Measurements from ENCODE around the gene BRD4. TPM values are rescaled to one million over a fixed set of nuclear protein-coding genes. Genes with fewer than 3 reads are reported as not detected.

Gene BRD4
- polyA plus RNA-seq, 1 donor (not counting 4 experiments of a cell fraction or from before 2014, with no cell fraction given) = 5.5 TPM

DNA sequence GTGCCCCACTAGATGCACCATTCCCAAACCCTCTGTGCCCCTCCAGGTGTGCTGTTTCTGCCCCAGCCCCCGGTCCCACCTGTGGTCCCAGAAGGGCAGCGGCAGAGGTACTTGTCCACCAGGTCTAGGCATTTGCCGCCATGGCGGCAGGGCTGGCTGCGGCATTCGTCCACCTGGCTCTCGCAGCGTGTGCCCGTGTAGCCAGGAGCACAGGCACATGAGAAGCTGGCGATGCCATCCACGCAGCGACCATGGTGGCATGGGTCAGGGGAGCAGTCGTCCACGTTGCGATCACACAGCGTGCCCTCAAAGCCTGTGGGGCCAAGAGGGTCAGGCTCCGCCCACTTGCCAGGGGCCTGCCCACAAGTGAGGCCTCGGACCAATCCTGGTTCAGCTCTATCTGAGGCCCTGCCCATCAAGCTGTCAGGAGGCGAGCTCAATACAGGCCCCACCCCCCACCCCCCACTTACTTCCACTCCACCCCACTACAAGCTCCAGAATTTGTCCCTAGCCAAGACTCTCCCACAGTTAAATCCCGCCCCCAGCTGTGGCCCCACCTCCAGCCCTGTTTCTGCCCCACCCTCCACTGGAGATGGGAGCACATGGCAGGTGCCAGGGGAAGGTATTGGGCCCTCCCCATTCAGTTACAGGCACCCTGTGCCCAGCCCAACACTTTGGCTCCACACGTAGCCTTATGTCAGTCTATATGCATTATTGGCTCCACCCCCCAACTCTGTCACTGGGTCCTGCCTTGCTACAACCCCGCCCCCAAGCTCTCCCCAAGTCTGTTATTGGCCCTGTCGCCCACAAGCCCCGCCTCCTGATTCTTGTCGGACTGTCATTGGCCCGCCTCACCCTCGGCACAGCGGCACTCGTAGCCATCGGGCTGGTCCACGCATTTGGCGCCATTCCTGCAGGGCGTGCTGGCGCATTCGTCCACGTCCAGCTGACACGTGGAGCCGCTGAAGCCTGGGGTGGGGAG, 145.0 kb downstream of the BRD4 start:
- no peak for DNase-seq (ENCODE audit: low read depth, low spot score)
- TF ChIP-seq, protein P1, sequence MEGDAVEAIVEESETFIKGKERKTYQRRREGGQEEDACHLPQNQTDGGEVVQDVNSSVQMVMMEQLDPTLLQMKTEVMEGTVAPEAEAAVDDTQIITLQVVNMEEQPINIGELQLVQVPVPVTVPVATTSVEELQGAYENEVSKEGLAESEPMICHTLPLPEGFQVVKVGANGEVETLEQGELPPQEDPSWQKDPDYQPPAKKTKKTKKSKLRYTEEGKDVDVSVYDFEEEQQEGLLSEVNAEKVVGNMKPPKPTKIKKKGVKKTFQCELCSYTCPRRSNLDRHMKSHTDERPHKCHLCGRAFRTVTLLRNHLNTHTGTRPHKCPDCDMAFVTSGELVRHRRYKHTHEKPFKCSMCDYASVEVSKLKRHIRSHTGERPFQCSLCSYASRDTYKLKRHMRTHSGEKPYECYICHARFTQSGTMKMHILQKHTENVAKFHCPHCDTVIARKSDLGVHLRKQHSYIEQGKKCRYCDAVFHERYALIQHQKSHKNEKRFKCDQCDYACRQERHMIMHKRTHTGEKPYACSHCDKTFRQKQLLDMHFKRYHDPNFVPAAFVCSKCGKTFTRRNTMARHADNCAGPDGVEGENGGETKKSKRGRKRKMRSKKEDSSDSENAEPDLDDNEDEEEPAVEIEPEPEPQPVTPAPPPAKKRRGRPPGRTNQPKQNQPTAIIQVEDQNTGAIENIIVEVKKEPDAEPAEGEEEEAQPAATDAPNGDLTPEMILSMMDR (optimal IDR thresholded peaks at IDR 0.05 in 1 of 3, IDR thresholded peaks at IDR 0.05 in 1 of 3, conservative IDR thresholded peaks at IDR 0.05 in 1 of 3; ENCODE audit: extremely low read depth in 1 of 3, insufficient read depth in 2 of 3, low read length in 3 of 3) = no peak
- TF ChIP-seq EZH2 (IDR thresholded peaks at IDR 0.05; ENCODE audit: low read length) = no peak
- Histone ChIP-seq H3K36me3 (ENCODE audit: control insufficient read depth in 2 of 2, extremely low read depth in 1 of 2, insufficient read depth in 2 of 2, low read length in 2 of 2) (peaks cover 0 to 6% of the 10 kb centered on the region in 2 experiments), H3K4me1 (ENCODE audit: control insufficient read depth, extremely low read depth, insufficient read depth, low read length) (no peaks in the 10 kb centered on the region), H3K27ac (ENCODE audit: control insufficient read depth, insufficient read depth, low read length) (no peak overlapping the region), H3K9ac (ENCODE audit: control insufficient read depth, extremely low read depth, insufficient read depth, low read length) (no peak overlapping the region), H3K4me2 (ENCODE audit: control insufficient read depth, extremely low read depth, insufficient read depth, low read depth, low read length) (no peak overlapping the region), H3K4me3 (ENCODE audit: control insufficient read depth in 2 of 3, extremely low read depth in 1 of 3, insufficient read depth in 2 of 3, low read depth in 1 of 3, low read length in 3 of 3) (no peak overlapping the region), H2AFZ (ENCODE audit: control insufficient read depth, low read length) (no peak overlapping the region), H3K27me3 (ENCODE audit: control insufficient read depth, extremely low read depth, insufficient read depth, low read length) (no peaks in the 10 kb centered on the region), H3K9me3 (ENCODE audit: control insufficient read depth, low read depth, low read length) (no peaks in the 10 kb centered on the region), H3K9me1 (ENCODE audit: control insufficient read depth, extremely low read depth, insufficient read depth, low read length) (no peaks in the 10 kb centered on the region), H3K79me2 (ENCODE audit: control insufficient read depth, insufficient read depth, low read length) (no peaks in the 10 kb centered on the region), H4K20me1 (ENCODE audit: control insufficient read depth, extremely low read depth, insufficient read depth, low read length) (no peaks in the 10 kb centered on the region)
- FAIRE-seq = no peak
- dilution Hi-C loops (cut with MboI; ENCODE audit: extremely low pct_ligation_motif_present, low sequenced_read_pairs) = no loop called here

Small RNA genes lying within 50 kb of the gene (small RNA-seq; reads per million reads assigned to genes)
- 0 reads per million in 3 experiments for gene AC005776.1 (ENCODE audit: insufficient read length in 3 of 3, low read depth in 3 of 3, low replicate concordance in 1 of 3)

Other genes starting within 250 kb of the BRD4 start
- 5.8 to 8.8 TPM (median 6.4 TPM) in 3 replicates for gene SYDE1, start 225.1 kb downstream of the BRD4 start, polyA plus RNA-seq
- gene NOTCH3, start 131.5 kb downstream of the BRD4 start, polyA plus RNA-seq = 2.5 to 14.9 TPM (median 4.1 TPM) in 3 replicates
- gene EPHX3, start 100.1 kb downstream of the BRD4 start, polyA plus RNA-seq = 0.33 to 1.2 TPM (median 0.51 TPM) in 3 replicates
- gene AKAP8, start 47.2 kb upstream of the BRD4 start, polyA plus RNA-seq = 16.8 to 18.1 TPM (median 18.1 TPM) in 3 replicates
- 28.4 to 48.2 TPM (median 44.3 TPM) in 3 replicates for gene AKAP8L, start 86.4 kb upstream of the BRD4 start, polyA plus RNA-seq
- 5.1 to 10.6 TPM (median 7.5 TPM) in 3 replicates for gene WIZ, start 117.4 kb upstream of the BRD4 start, polyA plus RNA-seq
- 0.04 TPM in 1 of 3 replicates, not detected in the others for gene RASAL3, start 132.0 kb upstream of the BRD4 start, polyA plus RNA-seq
- not detected in 3 replicates for gene PGLYRP2, start 147.0 kb upstream of the BRD4 start, polyA plus RNA-seq
- 0.43 to 0.62 TPM (median 0.59 TPM) in 3 replicates for gene CYP4F22, start 176.0 kb upstream of the BRD4 start, polyA plus RNA-seq